H4 (cell line): ENCODE data around the gene RGL3. TPM values are rescaled to one million over a fixed set of nuclear protein-coding genes. Genes with fewer than 3 reads are reported as not detected.
"Not testable (repeated sequence)": the region's sequence is repeated elsewhere in the genome, so short reads cannot be mapped to it uniquely, and the experiment has no call there.

Source experiments
- DNase-seq: peaks from one replicate; pipeline ENCODE4 v3.0.0-alpha.2; 2015; ENCODE audit warnings: low spot score
- total RNA-seq: library from RNA; depleted of rRNA; stranded (reverse); fragments of >200 nt; shearing (Covaris generic); gene quantifications from 2 replicates; pipeline ENCODE4 v1.2.3, GENCODE V29; 2014; rRNA removed

RGL3 gene, protein sequence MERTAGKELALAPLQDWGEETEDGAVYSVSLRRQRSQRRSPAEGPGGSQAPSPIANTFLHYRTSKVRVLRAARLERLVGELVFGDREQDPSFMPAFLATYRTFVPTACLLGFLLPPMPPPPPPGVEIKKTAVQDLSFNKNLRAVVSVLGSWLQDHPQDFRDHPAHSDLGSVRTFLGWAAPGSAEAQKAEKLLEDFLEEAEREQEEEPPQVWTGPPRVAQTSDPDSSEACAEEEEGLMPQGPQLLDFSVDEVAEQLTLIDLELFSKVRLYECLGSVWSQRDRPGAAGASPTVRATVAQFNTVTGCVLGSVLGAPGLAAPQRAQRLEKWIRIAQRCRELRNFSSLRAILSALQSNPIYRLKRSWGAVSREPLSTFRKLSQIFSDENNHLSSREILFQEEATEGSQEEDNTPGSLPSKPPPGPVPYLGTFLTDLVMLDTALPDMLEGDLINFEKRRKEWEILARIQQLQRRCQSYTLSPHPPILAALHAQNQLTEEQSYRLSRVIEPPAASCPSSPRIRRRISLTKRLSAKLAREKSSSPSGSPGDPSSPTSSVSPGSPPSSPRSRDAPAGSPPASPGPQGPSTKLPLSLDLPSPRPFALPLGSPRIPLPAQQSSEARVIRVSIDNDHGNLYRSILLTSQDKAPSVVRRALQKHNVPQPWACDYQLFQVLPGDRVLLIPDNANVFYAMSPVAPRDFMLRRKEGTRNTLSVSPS
- total RNA-seq = 0.14 TPM in 1 of 2 replicates, not detected in the other

DNA sequence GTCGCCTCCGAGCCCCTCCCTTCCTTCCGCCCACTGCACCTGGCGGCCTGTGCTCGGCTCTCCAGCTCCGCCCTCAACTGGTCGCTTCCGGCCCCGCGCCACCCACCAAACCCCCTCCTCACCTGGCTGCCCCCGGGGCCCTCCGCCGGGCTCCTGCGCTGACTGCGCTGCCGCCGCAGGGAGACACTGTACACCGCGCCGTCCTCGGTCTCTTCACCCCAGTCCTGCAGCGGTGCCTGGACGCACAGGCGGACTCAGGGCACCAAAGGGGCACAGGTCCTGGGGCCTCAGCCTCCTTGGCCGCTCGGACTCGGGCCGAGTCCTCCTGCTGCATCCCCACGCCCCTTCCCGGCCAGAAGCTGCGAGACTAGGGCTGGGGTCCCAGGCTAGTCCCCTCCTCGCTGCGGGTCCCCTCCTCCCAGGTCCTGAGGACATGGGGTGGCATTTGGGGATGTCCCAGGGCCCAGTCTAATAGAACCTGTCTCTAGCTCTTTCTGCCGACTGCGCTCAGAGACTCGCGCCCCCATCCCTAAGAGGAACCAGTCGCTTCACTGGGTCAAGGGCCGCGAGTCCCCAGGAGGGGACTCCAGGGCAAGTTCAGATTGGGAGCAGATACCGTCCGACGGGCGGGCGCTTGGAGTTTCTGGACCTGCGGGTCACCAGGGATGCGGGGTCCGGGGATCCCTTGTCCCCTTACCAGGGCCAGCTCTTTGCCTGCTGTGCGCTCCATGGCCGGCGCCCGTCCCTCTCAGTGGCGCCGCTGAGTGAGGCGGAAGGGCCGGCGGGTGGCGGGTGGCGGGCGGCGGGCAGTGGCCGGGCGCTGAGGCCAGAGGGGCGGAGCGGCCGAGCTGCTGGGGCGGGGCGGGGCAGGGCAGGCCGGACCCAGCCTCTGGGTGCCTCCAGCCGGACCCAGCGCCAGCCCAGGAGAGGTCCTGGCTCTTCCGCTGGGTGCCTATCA, at the start of gene RGL3:
Gene RGL3 (minus strand): TSS at position 766 of the 958 bp plus-strand sequence. CDS start 36 bp downstream, at position 730.
- no peak for DNase-seq

DNA sequence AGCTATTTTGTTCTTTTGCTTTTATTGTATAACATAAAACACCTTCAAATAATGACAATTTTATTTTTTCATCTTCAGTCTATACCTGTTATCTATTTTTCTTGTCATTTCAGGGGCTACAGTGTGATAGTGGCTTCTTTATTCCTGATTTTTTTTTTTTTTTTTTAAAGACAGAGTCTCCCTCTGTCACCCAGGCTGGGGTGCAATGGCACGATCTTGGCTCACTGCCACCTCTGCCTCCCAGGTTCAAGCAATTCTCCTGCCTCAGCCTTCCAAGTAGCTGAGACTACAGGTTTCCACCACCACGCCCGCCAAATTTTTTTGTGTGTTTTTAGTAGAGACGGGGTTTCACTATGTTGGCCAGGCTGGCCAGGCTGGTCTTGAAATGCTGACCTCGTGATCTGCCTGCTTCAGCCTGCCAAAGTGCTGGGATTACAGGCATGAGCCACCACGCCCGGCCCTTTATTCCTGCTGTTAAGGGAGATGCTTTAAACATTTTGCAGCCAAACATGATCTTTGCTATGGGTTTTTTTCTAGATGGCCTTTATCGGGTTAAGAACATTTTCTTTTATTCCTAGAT, 49.2 kb upstream of the RGL3 start:
- DNase-seq = not testable (repeated sequence)

DNA sequence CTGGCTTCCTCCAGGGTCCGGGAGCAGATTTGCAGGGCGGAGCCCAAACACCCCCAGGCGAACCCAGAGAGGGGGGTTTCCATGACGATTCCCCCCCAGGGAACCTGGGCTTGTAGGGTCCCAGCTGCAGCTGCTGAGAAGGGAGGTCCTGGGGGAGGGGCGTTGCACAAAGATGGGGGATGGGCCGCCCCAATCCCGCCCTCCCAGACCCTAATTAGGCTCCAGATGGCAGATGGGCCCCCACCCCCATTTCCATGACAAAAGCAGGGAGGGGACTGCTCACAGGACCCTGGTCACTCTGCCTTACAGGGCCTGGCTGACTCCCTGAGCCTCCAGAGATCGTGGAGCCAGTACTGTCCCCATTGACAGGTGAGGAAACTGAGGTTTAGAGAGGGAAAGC, 46.5 kb upstream of the RGL3 start:
- no peak for DNase-seq

DNA sequence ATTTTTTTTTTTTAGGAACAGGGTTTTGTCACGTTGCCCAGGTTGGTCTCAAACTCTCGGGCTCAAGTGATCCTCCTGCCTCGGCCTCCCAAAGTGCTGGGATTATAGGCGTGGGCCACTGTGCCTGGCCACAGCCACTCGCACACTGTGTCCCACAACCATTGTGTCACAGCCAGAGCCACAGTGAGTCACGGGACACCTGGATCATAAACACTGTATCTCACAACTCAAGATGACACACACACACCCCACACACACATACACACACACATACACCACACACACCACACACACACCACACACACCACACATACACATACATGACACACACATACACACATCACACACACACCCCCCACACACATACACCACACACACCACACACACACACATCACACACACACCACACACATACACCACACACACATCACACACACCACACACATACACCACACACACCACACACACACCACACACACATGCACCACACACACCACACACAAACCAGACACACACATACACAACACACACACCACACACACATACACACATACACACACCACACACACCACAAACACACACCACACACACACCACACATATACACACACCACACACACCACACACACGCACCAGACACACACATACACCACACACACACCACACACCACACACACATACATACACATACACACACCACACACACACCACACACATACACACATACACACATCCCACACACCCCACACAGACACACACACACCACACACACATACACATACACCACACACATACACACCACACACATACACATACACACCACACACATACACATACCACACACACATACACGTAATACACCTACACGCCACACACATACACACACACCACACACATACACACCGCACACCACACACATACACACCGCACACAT, 45.5 kb upstream of the RGL3 start:
- no peak for DNase-seq

DNA sequence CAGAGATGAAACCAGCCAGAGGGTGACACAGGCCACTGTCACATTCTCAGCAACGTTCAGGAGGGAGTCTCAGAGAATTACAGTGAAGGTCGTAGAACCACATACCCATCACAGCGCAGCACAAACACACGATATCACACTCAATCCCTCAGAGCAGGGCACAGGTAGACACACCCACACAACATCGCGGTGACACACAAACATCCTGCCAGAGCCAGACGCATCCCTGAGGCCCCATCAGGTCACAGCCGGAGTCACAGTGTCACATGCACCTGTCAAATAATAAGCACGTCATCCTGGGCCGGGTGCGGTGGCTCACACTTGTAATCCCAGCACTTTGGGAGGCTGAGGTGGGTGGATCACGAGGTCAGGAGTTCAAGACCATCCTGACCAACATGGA, 44.3 kb upstream of the RGL3 start:
- DNase-seq = no peak

DNA sequence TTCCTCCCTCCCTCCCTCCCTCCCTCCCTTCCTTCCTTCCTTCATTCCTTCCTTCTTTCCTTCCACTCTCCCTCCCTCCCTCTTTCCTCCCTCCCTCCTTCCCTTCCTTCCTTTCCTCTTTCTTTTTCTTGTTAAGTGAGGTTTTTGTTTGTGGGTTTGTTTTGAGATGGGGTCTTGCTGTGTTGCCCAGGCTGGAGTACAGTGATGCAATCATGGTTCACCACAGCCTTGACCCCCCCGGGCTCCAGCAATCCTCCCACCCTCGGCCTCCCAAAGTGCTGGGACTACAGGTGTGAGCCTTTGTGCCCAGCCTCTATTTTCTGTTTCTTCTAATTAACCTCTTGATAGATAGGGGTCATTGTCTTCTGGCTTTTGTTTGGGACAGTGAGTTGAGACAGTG, 42.3 kb upstream of the RGL3 start:
- DNase-seq = no peak

DNA sequence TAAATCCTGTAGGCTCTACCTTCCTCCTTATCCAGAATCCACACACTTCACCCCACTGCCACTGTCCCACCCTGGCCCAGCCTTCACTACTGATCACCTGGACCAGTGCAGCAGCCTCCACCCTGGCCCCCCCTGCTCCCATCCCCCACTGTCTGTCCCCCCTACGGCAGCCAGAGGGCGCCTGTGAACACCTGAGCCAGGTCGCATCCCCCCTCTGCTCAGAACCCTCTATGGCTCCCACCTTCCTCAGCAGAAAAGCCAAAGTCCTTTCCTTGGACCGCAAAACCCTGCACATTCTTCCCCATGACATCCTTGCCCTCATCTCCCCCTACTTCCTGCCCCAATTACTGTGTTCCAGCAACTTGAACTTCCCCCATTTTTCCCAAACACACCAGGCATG, 41.1 kb upstream of the RGL3 start:
- DNase-seq = no peak

DNA sequence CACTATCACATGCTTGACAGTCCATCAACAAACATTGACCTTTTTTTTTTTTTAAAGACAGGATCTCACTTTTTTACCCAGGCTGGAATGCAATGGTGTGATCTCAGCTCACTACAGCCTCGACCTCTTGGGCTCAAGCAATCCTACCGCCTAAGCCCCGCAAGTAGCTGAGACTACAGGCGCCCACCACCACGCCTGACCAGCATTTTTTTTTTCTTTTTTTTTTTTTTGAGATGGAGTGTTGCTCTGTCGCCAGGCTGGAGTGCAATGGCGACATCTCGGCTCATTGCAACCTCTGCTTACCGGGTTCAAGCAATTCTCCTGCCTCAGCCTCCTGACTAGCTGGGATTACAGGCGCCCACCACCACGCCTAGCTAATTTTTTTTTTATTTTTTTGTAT, 39.8 kb upstream of the RGL3 start:
- DNase-seq = not testable (repeated sequence)

DNA sequence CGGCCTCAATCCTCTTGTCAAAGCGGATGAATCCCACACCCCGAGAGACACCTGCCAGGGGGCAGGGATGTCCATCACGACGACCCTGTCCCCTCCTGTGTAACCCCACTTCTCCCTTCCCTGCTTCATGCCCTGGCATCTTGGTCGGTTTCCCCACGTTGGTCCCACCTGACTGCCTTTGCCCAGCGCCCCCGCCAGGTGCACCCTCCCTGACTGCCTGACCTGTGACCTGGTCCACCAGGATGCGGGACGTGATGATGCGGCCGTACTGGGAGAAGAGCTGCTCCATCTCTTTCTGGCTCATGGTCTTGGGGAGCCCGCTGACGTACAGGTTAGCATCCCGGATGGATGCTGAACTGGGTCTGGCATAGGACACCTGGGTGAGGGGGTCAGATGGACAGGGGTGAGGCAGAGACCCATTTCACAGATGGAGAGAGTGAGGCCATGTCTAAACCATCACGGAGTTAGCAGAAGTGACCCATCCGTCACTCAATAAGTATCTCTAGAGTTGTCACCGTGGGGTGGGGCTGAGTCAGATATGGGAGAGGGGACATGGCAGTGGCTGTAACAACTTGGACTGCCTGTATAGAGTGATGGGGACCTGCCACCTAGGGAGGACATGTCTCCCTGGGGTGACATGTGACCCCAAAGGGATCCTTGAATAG, 39.3 kb upstream of the RGL3 start:
- DNase-seq = no peak

DNA sequence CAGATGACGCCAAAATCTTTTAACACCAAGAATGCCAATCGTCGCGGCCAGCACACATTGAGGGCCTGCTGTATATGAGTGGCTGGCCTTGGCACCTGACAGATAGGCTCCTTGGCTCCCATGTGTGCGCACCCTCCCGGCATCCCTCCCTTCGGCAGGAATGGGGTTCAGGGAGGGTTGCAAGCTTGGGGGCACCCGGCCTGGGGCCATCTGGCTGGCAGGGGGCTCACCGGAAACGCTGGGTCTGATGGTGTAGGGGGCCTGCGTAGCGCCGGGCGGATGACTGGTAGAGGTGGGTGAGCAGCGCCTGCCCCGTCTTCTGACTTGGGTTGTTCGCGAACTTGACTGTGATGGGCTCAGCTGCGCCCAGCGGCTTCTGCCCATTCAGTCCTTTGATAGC, 38.7 kb upstream of the RGL3 start:
- DNase-seq = no peak

DNA sequence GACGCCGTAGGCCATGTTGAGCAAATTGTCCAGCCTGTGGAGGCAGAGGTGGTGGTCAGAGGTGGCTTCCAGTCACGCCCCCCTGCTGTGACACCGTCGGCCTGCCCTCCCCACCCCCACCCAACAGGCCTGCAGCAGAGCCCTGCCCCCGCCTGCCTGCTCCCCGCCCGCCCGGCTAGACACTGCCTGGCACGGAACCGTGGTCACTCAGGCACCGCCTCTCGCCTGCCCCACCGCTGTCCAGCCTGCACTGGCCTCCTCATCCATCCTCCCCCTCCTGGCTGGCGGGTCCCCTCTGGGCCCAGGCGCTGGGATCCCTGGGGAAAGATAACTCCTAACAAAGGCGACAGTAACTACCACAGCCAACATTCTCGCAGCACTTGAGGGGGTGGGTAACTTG, 38.0 kb upstream of the RGL3 start:
- DNase-seq = no peak

DNA sequence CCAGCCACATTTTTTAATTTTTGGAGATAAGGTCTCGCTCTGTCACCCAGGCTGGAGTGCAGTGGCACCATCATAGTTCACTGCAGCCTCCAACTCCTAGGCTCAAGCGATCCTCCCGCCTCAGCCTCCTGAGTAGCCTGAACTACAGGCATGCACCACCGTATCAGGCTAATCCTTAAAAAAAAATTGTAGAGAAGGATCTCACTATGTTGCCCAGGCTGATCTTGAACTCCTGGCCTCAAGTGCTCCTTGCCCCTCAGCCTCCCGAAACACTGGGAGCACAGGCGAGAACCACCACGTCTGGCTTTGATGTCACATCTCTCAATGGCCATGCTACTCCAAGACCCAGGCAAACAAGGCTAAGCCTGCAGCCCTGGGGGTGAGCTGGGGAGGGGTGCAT, 37.5 kb upstream of the RGL3 start:
- DNase-seq = no peak

DNA sequence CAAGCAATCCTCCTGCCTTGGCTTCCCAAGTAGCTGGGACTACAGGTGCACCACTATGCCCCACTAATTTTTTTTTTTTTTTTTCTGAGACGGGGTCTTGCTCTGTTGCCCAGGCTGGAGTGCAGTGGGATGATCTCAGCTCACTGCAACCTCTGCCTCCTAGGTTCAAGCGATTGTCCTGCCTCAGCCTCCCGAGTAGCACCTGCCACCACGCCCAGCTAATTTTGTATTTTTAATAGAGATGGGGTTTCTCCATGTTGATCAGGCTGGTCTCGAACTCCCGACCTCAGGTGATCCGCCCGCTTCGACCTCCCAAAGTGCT, 36.1 kb upstream of the RGL3 start:
- not testable (repeated sequence) for DNase-seq

DNA sequence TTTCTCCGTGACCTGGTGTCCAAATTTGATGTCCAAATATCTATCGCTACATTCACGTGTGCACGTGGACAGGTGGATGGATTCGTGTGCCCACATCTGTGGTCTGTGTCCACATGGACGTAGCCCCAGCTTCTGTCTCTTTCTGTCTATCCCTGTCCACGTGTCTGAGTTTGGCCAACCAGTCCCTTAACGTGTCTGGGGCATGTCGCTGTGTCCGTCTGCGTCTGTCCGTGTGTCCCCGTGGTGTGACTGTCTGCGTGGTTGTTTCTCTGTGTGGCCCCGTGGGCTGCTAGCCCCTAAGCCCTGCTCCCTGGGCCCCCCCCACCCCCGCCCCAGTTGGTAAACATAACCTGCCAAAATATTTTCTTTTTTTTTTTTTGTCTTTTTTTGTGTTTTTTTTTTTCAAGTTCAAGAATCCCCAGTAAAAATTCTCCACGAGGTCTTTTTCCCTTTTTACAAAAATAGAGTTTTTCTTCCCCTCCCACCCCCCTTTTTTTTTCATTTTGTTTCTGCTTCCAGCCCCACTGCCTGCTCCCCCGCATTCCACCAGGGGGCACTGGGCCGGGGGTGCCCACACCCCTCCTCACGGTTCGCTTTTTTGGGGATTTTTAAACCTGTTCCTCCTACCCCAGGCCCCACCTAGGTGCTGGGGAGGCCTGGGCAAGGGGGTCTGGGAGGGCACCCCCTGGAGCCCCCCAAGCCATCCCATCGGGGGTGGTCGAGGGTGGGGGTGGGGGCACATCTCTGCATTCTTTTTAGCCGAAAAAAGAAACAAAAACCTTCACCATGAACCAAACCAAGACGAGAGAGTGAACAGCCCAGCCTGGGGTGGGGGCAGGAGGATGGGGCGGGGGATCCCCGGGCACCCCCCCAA, 34.6 kb upstream of the RGL3 start:
- DNase-seq = no peak

DNA sequence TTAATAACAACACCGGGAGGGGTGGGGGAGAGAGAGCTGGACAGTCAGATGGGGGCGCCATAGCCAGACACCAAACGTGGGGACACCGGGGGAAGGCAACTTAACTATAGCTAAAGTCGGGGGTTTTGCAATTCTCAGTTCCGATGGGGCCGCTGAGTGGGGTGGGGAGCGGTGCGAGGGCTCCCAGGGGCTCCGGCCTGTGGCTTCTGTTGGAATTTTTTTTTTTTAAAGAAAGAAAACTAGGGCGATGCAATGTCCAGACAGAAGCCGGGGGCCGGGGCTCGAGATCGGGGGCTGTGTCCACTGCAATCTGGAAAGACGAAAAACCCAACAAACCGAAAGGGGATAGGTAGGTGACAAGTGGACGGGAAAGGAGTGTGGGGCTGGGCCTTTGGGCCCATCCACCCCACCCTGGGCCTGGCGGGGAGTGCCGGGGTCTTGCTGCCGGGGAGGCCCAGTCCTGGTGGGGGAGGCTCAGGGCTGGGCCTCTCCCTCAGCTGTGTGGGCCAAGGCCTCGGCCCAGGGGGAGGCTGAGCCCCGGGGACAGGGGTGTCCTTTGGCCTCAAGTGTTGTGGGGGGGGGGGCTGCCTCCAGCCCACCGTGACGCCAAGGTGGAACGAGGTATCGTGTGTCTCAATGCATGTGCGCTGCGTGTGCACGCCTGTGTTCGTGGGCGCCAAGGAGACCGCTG, 33.7 kb upstream of the RGL3 start:
- DNase-seq = no peak

DNA sequence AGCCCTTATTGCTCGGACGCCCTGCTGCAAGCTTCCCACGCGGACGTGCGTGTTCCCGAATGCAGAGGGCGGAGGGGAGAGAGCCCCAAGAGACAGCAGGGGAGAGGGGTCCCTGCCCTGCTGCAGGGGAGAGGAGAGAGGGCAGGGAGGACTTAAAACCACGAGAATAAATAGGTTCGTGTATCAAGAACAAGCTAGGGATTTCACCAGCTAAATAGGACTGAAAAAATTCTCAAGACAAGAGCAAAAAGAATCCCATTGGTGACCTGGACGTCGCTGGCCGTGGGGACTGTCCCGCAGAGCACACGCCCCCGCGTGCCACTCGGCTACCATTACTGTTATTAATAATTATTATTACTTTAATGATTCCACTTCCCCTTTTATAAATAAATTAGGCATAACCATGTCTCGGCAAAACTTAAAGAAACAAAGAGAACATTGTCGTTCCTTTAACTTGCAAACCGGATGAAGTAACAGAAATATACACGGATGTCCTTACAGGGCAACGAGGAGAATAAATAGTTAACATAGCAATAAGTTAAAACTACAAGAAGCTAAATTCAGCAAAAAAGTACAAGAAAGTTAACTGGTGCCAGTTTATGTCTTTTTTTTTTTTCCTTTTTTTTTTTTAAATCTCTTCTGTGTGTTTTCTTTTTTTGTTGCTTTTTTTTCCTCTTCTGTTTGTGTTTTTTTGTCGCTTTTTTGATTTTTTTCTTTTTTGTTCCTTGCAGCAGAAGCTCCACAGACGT, 32.9 kb upstream of the RGL3 start:
- DNase-seq = no peak

DNA sequence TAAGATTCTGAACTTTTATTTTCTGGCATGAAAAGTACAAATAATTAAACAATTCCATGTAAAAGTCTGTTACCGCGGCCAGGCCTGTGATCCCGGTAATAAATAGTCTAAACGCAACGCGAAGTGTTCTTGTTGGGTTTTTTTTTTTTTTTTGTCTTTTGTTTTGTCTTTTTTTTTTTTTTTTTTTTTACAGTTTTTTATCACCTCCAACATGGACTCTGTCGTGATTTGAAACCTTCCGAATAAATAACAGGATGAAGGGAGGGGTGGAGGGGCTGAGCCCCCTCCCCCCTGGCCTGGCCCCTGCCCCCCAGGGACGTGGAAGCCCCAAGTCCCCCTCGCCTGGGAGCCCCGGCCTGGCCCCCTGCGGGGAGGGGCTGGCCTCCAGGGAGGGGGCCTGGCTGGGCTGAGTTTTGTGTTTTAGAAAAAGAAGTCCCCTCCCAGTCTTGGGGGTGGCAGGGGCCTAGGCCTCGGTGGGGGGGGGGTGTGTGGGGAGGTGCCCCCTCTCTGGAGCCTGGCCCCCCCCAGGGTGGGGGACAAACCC, 32.3 kb upstream of the RGL3 start:
- DNase-seq = no peak
